ENCODE measurements around the gene WNT3.

The WNT3 gene

GRCh38 chr17:46834846-46835245 is 16.4 kb upstream of the WNT3 start:
- DNase-seq: no peak

GRCh38 chr17:46833840-46834208 is 15.3 kb upstream of the WNT3 start:
- DNase-seq: no peak

GRCh38 chr17:46832945-46833839 is 14.7 kb upstream of the WNT3 start:
- no peak for DNase-seq

GRCh38 chr17:46832331-46832821 is 13.9 kb upstream of the WNT3 start:
- no peak for DNase-seq

GRCh38 chr17:46831573-46832330 is 13.3 kb upstream of the WNT3 start:
- no peak for DNase-seq

- DNase-seq: no peak
These were observed 8.8 kb upstream of the WNT3 start for GRCh38 chr17:46827274-46827673.

- DNase-seq: no peak
These were observed 7.6 kb upstream of the WNT3 start for GRCh38 chr17:46826116-46826515.

- DNase-seq: no peak
These were observed 5.2 kb upstream of the WNT3 start for GRCh38 chr17:46823657-46824056.

- DNase-seq: peak in 1 of 2 experiments; percentile 34
These were observed 4.0 kb upstream of the WNT3 start for GRCh38 chr17:46822388-46822921.

GRCh38 chr17:46821482-46822387 is 3.2 kb upstream of the WNT3 start:
- no peak for DNase-seq

- no peak for DNase-seq
These were observed 2.3 kb upstream of the WNT3 start for GRCh38 chr17:46820592-46821450.

GRCh38 chr17:46819906-46820351 is 1.4 kb upstream of the WNT3 start:
- DNase-seq: no peak

- no peak for DNase-seq
These were observed 702 bp upstream of the WNT3 start for GRCh38 chr17:46818929-46819859.

GRCh38 chr17:46817901-46818209 is 637 bp downstream of the WNT3 start:
- DNase-seq: no peak

- DNase-seq: no peak
These were observed 1.2 kb downstream of the WNT3 start for GRCh38 chr17:46817151-46817900.

- DNase-seq: no peak
These were observed 2.8 kb downstream of the WNT3 start for GRCh38 chr17:46815474-46816353.

GRCh38 chr17:46814446-46814845 is 4.0 kb downstream of the WNT3 start:
- no peak for DNase-seq

GRCh38 chr17:46813920-46814319 is 4.6 kb downstream of the WNT3 start:
- DNase-seq: no peak
